D721Med (cell line): ENCODE data around the gene PDE6A.

ENCODE experiments used
- DNase-seq: peaks from one replicate; pipeline ENCODE4 v3.0.0; 2011; ENCODE audit warnings: low spot score; ENCODE audit not compliant: insufficient read length
- FAIRE-seq: peaks from 2 replicates; lab custom pipeline; 2011; peaks lifted over from hg19 to GRCh38; lab: Jason Lieb, UNC
- TF ChIP-seq, protein P1 (sequence below): IDR thresholded peaks from 2 replicates; pipeline ENCODE4 v1.5.1; 2012; ENCODE audit warnings: mild to moderate bottlenecking, control low read depth; ENCODE audit not compliant: insufficient read depth; ENCODE audit errors: missing control alignments

The PDE6A gene

DNA sequence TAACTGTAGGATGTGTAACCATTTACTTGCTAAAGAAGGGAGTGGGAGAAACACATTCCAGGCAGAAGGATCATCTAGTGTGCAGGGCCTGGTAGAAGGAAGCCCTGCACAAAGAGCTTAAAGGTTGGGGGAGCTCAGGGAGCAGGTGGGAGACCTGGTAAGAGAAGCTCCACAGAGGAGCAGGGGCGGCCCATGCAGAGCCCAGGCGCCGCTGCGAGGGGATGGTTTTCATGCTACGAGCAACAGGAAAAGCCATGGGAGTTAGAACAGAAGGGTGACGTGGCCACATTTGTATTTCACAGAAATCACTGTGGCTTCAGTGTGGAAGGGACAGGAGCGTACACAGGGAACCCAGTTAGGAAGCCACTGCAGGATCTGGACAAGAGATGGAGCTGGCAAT, 73.1 kb downstream of the PDE6A start:
- FAIRE-seq (no peak), DNase-seq (no peak)
- TF ChIP-seq, protein P1, sequence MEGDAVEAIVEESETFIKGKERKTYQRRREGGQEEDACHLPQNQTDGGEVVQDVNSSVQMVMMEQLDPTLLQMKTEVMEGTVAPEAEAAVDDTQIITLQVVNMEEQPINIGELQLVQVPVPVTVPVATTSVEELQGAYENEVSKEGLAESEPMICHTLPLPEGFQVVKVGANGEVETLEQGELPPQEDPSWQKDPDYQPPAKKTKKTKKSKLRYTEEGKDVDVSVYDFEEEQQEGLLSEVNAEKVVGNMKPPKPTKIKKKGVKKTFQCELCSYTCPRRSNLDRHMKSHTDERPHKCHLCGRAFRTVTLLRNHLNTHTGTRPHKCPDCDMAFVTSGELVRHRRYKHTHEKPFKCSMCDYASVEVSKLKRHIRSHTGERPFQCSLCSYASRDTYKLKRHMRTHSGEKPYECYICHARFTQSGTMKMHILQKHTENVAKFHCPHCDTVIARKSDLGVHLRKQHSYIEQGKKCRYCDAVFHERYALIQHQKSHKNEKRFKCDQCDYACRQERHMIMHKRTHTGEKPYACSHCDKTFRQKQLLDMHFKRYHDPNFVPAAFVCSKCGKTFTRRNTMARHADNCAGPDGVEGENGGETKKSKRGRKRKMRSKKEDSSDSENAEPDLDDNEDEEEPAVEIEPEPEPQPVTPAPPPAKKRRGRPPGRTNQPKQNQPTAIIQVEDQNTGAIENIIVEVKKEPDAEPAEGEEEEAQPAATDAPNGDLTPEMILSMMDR, result no peak

DNA sequence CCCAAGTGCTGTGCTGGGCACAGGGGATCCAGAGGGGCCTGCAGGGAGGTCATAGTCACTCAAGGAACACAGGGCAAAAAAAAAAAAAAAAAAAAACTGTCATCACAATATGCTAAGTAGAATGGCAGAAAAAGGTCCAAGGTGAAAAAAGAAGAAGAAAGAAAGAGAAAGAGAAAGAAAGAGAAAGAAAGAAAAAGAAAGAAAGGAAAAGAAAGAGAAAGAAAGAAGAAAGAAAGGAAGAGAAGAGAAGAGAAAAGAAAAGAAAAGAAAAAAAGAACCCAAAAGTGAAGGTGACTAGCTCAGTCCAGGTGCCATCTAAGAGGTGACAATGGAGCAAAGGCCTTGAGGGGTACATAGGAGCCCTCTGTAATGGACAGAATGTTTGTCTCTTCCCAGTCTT, 73.9 kb downstream of the PDE6A start:
- FAIRE-seq (no peak), DNase-seq (no peak)
- TF ChIP-seq, protein P1, result no peak

DNA sequence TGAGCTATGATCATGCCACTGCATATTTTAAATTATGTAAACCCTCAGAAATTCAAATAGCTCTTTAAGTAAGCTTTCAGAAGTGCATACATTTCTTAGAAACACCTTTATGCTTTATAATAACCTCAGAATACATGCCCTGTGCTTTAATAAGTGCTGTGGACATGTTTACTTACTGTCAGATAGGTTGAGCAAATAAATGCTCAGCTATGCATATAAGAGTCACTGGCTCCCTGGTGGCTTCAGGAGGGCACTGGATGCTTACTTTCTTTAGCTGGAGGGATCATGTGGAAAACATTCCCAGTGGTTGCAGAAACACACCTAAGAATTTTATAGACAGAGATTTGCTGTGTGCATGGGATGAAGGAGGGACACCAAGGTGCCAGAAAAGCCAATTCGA, 74.4 kb downstream of the PDE6A start:
- TF ChIP-seq, protein P1, result no peak
- no peak for FAIRE-seq
- DNase-seq, result no peak

DNA sequence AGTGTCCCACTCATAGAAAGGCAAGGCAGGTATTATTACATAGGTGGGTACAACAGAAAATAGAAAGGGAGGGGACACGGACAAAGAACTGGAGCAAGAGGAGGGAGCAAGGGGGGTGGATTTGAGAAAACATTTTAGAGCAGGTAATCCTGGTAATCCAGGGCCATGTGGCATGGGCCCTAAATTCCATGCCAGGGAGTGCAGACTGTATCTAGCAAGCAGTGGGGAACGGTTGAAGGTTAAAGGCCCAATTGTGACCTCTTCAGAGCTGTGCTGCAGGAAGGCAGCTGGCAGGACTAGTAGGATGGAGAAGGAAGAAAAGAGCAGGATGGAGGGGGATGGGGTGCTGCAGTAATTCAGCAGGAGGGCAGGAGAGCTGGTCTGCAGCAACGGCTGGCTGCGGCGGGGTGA, 75.2 kb downstream of the PDE6A start:
- no peak for FAIRE-seq
- no peak for DNase-seq
- TF ChIP-seq, protein P1, result no peak

DNA sequence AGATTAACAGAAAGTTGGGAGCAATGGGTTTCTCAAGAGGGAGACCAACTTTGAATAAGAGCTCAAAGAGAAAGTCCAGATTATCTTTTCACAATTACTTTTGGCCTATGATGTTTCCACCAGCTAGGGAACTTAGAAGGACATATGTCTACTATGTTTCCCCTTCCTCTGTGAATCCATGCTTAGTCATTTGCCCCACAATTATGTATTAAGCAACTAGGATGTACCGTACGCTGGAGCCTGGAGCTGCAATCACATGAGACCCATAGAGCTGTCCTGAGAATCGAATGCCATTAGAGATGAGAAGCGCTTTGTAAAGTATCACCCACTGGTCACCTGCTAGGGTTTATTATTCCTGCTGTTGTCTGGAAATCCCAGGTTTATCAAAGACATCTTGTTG, 78.8 kb downstream of the PDE6A start:
- FAIRE-seq (no peak), DNase-seq (no peak)
- TF ChIP-seq, protein P1, result no peak

DNA sequence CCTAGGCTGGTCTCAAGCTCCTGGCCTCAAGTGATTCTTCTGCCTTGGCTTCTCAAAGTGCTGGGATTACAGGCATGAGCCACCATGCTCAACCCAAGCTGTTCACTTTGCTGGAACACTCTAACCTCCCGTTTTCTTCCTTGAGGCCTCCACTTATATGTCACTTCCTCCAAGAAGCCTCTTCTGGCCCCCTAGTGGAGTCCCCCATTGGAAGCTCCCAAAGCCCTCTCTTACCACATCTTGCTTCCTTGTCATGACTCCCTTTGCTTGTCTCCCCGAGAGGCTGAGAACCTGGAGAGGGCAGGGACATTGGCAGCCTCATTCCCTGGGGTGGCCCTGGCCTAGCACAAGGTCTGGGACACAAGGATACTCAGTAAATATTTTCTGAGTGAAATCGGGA, 80.8 kb downstream of the PDE6A start:
- FAIRE-seq (no peak), DNase-seq (no peak)
- TF ChIP-seq, protein P1, result no peak

DNA sequence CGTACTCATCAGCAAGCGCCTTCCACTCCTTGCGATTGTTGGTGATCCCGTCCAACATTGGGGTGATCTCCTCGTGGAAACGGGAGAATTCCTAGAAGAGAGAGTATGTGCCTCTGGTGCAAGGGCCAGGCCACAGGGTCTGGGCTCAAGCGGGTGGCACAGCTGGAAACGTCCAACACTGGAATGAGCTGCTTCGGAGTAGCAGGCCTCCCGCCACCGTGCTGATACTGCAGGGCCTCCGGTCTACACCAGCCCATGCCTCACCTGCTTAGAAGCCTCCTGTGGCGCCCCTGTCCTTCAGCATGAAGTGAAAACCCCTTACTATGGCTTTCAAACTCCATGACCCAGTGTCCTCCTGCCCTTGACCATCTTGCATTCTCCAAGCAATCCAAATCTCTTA, 81.4 kb downstream of the PDE6A start:
- TF ChIP-seq, protein P1, result no peak
- DNase-seq (no peak), FAIRE-seq (no peak)
